Measurements from ENCODE around the gene KRTAP4-11. TPM values are rescaled to one million over a fixed set of nuclear protein-coding genes. Genes with fewer than 3 reads are reported as not detected.

KRTAP4-11 gene
- total and polyA plus RNA-seq, 2 of the 8 experiments (the other 6 are each of a cell fraction or from before 2014, with no cell fraction given), result not detected

DNA sequence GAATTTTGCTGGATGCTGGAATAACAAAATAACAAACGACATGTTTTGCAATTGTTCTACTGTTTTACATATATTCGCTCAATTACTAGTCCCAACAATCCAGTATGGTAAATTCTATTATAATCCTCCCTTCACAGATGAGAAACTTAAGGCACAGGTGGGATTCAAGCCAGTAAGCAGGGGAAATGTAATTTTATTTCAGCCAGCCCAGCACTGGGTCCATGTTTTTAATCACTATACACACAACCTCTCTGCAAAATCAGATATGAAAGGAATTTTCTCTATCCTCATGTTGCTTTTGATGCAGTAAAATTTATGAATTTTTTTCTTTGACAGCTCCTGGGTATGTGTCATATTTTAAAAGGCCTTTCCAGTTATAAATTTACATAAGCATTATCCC, 27.1 kb upstream of the KRTAP4-11 start:
- H2BK15ac ChIP-seq (ENCODE audit: low read length), result no peak overlapping the region
- H3K4me1 ChIP-seq (replicated peaks in 1 of 4; ENCODE audit: control insufficient read depth in 3 of 4, insufficient read depth in 4 of 4, low read length in 3 of 4), result no peaks in the 10 kb centered on the region
- H3K56ac ChIP-seq (replicated peaks; ENCODE audit: insufficient read length, low read depth, low read length), result no peak overlapping the region
- no peak overlapping the region for H2AFZ ChIP-seq (ENCODE audit: low read length)
- WGBS, 2 experiments (ENCODE audit: extremely low coverage in 1 of 2, insufficient coverage in 1 of 2, insufficient read length in 1 of 2, insufficient replicate concordance in 2 of 2, low coverage in 1 of 2, low lambda C conversion rate in 2 of 2, missing lambda C conversion rate in 1 of 2), result 90% methylated on average over 2 of the region's 2 CpGs; no CpG with 5 or more reads in 1 of the 2 experiments
- H3K27ac ChIP-seq (ENCODE audit: low read depth, low read length), result no peak overlapping the region
- H3K4me3 ChIP-seq (ENCODE audit: extremely low read depth in 1 of 4, insufficient read depth in 2 of 4, low read depth in 3 of 4, low read length in 4 of 4), result no peak overlapping the region
- no peaks in the 10 kb centered on the region for H3K79me1 ChIP-seq (ENCODE audit: low read depth, low read length)
- H4K5ac ChIP-seq (ENCODE audit: insufficient read length, low read depth, low read length), result no peak overlapping the region
- H4K8ac ChIP-seq (ENCODE audit: extremely low read depth, insufficient read depth, low read length), result no peak overlapping the region
- H2BK5ac ChIP-seq (ENCODE audit: low read depth, low read length), result no peak overlapping the region
- no peaks in the 10 kb centered on the region for H4K20me1 ChIP-seq (replicated peaks in 1 of 2; ENCODE audit: control insufficient read depth in 1 of 2, insufficient read depth in 2 of 2, low read length in 2 of 2)
- no peak overlapping the region for H3K18ac ChIP-seq (ENCODE audit: extremely low read depth, low read length)
- H2BK20ac ChIP-seq (ENCODE audit: low read length), result no peak overlapping the region
- ChIA-PET POLR2A (ENCODE audit: partially characterized antibody) (no interaction called here), CTCF (ENCODE audit: partially characterized antibody) (no interaction called here)
- H4K91ac ChIP-seq (replicated peaks; ENCODE audit: insufficient read length, low read length), result no peak overlapping the region
- no peaks in the 10 kb centered on the region for H3K27me3 ChIP-seq (replicated peaks in 1 of 4; ENCODE audit: control insufficient read depth in 3 of 4, extremely low read depth in 1 of 4, insufficient read depth in 3 of 4, low read length in 3 of 4)
- H2BK12ac ChIP-seq (ENCODE audit: low read depth, low read length), result no peak overlapping the region
- no peak overlapping the region for H3K23ac ChIP-seq (ENCODE audit: insufficient read length)
- no peak overlapping the region for H3K4ac ChIP-seq (replicated peaks; ENCODE audit: insufficient read length, low read depth, low read length)
- no peak overlapping the region for H3K4me2 ChIP-seq (ENCODE audit: insufficient read depth in 1 of 2, low read depth in 2 of 2, low read length in 2 of 2)
- no peak overlapping the region for H2BK120ac ChIP-seq (replicated peaks; ENCODE audit: low read depth, low read length)
- no peak overlapping the region for H2AK5ac ChIP-seq (ENCODE audit: low read depth, low read length)
- H3K23me2 ChIP-seq (ENCODE audit: low read depth, low read length), result peaks cover 2% of the 10 kb centered on the region; the same call in 1 of the 2 replicates
- H3K9ac ChIP-seq (replicated peaks in 1 of 4; ENCODE audit: extremely low read depth in 1 of 4, low read depth in 3 of 4, low read length in 3 of 4), result no peak overlapping the region
- no peaks in the 10 kb centered on the region for H3K79me2 ChIP-seq (ENCODE audit: control insufficient read depth in 1 of 2, insufficient read depth in 2 of 2, low read length in 2 of 2)
- H3K9me3 ChIP-seq (ENCODE audit: insufficient read depth in 2 of 2, low read depth in 1 of 2, low read length in 1 of 2), result peaks cover 6 to 10% of the 10 kb centered on the region in 2 experiments; a peak in 3 of 4 replicates
- FAIRE-seq, result no peak
- H3K14ac ChIP-seq (ENCODE audit: insufficient read length), result no peak overlapping the region
- TF ChIP-seq NANOG (IDR thresholded peaks at IDR 0.05; ENCODE audit: insufficient read depth, low read depth, low read length, poor library complexity, severe bottlenecking) (no peak), SIRT6 (IDR thresholded peaks at IDR 0.05; ENCODE audit: low read length) (no peak), ASH2L (IDR thresholded peaks at IDR 0.05; ENCODE audit: low read length) (no peak), EP300 (IDR thresholded peaks at IDR 0.05; ENCODE audit: borderline replicate concordance in 1 of 2, low read depth in 2 of 2, low read length in 2 of 2) (no peak)
- TF ChIP-seq, protein P1, sequence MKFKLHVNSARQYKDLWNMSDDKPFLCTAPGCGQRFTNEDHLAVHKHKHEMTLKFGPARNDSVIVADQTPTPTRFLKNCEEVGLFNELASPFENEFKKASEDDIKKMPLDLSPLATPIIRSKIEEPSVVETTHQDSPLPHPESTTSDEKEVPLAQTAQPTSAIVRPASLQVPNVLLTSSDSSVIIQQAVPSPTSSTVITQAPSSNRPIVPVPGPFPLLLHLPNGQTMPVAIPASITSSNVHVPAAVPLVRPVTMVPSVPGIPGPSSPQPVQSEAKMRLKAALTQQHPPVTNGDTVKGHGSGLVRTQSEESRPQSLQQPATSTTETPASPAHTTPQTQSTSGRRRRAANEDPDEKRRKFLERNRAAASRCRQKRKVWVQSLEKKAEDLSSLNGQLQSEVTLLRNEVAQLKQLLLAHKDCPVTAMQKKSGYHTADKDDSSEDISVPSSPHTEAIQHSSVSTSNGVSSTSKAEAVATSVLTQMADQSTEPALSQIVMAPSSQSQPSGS (IDR thresholded peaks at IDR 0.05; ENCODE audit: low read length), result no peak
- TF ChIP-seq, protein P2, sequence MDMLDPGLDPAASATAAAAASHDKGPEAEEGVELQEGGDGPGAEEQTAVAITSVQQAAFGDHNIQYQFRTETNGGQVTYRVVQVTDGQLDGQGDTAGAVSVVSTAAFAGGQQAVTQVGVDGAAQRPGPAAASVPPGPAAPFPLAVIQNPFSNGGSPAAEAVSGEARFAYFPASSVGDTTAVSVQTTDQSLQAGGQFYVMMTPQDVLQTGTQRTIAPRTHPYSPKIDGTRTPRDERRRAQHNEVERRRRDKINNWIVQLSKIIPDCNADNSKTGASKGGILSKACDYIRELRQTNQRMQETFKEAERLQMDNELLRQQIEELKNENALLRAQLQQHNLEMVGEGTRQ (IDR thresholded peaks at IDR 0.05; ENCODE audit: low read length), result no peak
- H3K36me3 ChIP-seq (ENCODE audit: control insufficient read depth in 2 of 4, insufficient read depth in 4 of 4, low read length in 3 of 4), result no peaks in the 10 kb centered on the region
- no peak for DNase-seq (ENCODE audit: low read depth in 1 of 2, low spot score in 2 of 2)
